Measurements from ENCODE around the gene ARHGAP32. TPM values are rescaled to one million over a fixed set of nuclear protein-coding genes. Genes with fewer than 3 reads are reported as not detected.

Gene ARHGAP32
- polyA plus RNA-seq, 1 donor from 2014 or later: 12.0 TPM

GRCh38 chr11:129040934-129041333, 151.2 kb downstream of the ARHGAP32 start:
- Histone ChIP-seq H3K27ac (ENCODE audit: low read length) (no peak overlapping the region), H3K9me2 (ENCODE audit: insufficient read depth, low read length) (no peaks in the 10 kb centered on the region), H3K4me3 (ENCODE audit: low read length) (no peak overlapping the region), H3K79me2 (replicated peaks; ENCODE audit: insufficient read depth, low read length) (no peaks in the 10 kb centered on the region), H3K27me3 (ENCODE audit: insufficient read depth, low read depth, low read length) (no peaks in the 10 kb centered on the region), H3K4me2 (ENCODE audit: low read length) (no peak overlapping the region), H4K20me1 (ENCODE audit: insufficient read depth) (no peaks in the 10 kb centered on the region), H3K9ac (ENCODE audit: low read length) (no peak overlapping the region), H3F3A (ENCODE audit: insufficient read depth, low read length, poor library complexity, severe bottlenecking) (no peaks in the 10 kb centered on the region), H2AFZ (ENCODE audit: low read depth, low read length) (no peak overlapping the region), H3K36me3 (ENCODE audit: insufficient read depth, low read length) (no peaks in the 10 kb centered on the region), H3K9me3 (ENCODE audit: low read length) (no peaks in the 10 kb centered on the region)
- TF ChIP-seq POLR2AphosphoS5 (IDR thresholded peaks at IDR 0.05) (no peak), EP300 (conservative IDR thresholded peaks at IDR 0.05; ENCODE audit: poor library complexity, severe bottlenecking) (no peak), MXI1 (conservative IDR thresholded peaks at IDR 0.05; ENCODE audit: poor library complexity, severe bottlenecking) (no peak), RAD21 (conservative IDR thresholded peaks at IDR 0.05) (no peak), SMC3 (conservative IDR thresholded peaks at IDR 0.05; ENCODE audit: poor library complexity) (no peak), EZH2 (IDR thresholded peaks at IDR 0.05; ENCODE audit: borderline replicate concordance, insufficient read depth, low read length, poor library complexity, severe bottlenecking) (no peak), REST (IDR thresholded peaks at IDR 0.05; ENCODE audit: borderline replicate concordance) (no peak), TAF1 (IDR thresholded peaks at IDR 0.05; ENCODE audit: low read depth) (no peak), CTCF (IDR thresholded peaks at IDR 0.05; ENCODE audit: poor library complexity, severe bottlenecking) (no peak)

GRCh38 chr11:129035244-129035643, 156.9 kb downstream of the ARHGAP32 start:
- TF ChIP-seq EP300 (conservative IDR thresholded peaks at IDR 0.05; ENCODE audit: poor library complexity, severe bottlenecking): no peak
- no peak for TF ChIP-seq POLR2AphosphoS5 (IDR thresholded peaks at IDR 0.05)
- TF ChIP-seq TAF1 (IDR thresholded peaks at IDR 0.05; ENCODE audit: low read depth): no peak
- no peak for TF ChIP-seq SMC3 (conservative IDR thresholded peaks at IDR 0.05; ENCODE audit: poor library complexity)
- TF ChIP-seq EZH2 (IDR thresholded peaks at IDR 0.05; ENCODE audit: borderline replicate concordance, insufficient read depth, low read length, poor library complexity, severe bottlenecking): no peak
- TF ChIP-seq REST (IDR thresholded peaks at IDR 0.05; ENCODE audit: borderline replicate concordance): no peak
- TF ChIP-seq MXI1 (conservative IDR thresholded peaks at IDR 0.05; ENCODE audit: poor library complexity, severe bottlenecking): no peak
- TF ChIP-seq CTCF (IDR thresholded peaks at IDR 0.05; ENCODE audit: poor library complexity, severe bottlenecking): no peak
- no peak for TF ChIP-seq RAD21 (conservative IDR thresholded peaks at IDR 0.05)

More at GRCh38 chr11:129035244-129035643, 156.9 kb downstream of the ARHGAP32 start:
- Histone ChIP-seq H2AFZ (ENCODE audit: low read depth, low read length) (no peak overlapping the region), H3K27me3 (ENCODE audit: insufficient read depth, low read depth, low read length) (no peaks in the 10 kb centered on the region), H3F3A (ENCODE audit: insufficient read depth, low read length, poor library complexity, severe bottlenecking) (no peaks in the 10 kb centered on the region), H3K27ac (ENCODE audit: low read length) (no peak overlapping the region), H3K9me3 (ENCODE audit: low read length) (no peaks in the 10 kb centered on the region), H3K9ac (ENCODE audit: low read length) (no peak overlapping the region), H4K20me1 (ENCODE audit: insufficient read depth) (no peaks in the 10 kb centered on the region), H3K36me3 (ENCODE audit: insufficient read depth, low read length) (no peaks in the 10 kb centered on the region), H3K4me3 (ENCODE audit: low read length) (no peak overlapping the region), H3K9me2 (ENCODE audit: insufficient read depth, low read length) (no peaks in the 10 kb centered on the region), H3K4me2 (ENCODE audit: low read length) (no peak overlapping the region), H3K79me2 (replicated peaks; ENCODE audit: insufficient read depth, low read length) (no peaks in the 10 kb centered on the region)
